Gastroesophageal sphincter (tissue), 4 donors: ENCODE data around the gene LRRC47. TPM values are rescaled to one million over a fixed set of nuclear protein-coding genes. Genes with fewer than 3 reads are reported as not detected.
A peak's percentile ranks its signal among the peaks of the same experiment; 100 is the strongest.

ENCODE experiments used
- ATAC-seq: fragments of 150-250 bp; one replicate; pipeline ENCODE4 v1.9.1; 2016; ENCODE audit warnings: mild to moderate bottlenecking, moderate library complexity
- H3K27ac ChIP-seq, 4 donors: fragments of 200-600 bp; sonication (generic) in 3 of 4; 1 replicate in 3 of 4; 2 replicates in 1 of 4; pipeline ENCODE4 v1.5.1; 2016 to 2019
- H3K27me3 ChIP-seq: fragments of 200-600 bp; sonication (generic); one replicate; pipeline ENCODE4 v1.5.1; 2019
- H3K36me3 ChIP-seq, 2 donors: fragments of 200-600 bp; sonication (generic); one replicate each; pipeline ENCODE4 v1.5.1; 2019; ENCODE audit warnings: control low read depth in 1 of 2
- H3K4me1 ChIP-seq, 3 donors: fragments of 200-600 bp; sonication (generic); 1 replicate in 2 of 3; 2 replicates in 1 of 3; pipeline ENCODE4 v1.5.1; 2016 to 2019; ENCODE audit warnings: control low read depth in 2 of 3
- H3K4me3 ChIP-seq, 2 donors: fragments of 200-600 bp; sonication (generic); one replicate each; pipeline ENCODE4 v1.5.1; 2019; ENCODE audit warnings: mild to moderate bottlenecking in 1 of 2, moderate library complexity in 1 of 2
- H3K9me3 ChIP-seq, 3 donors: fragments of 200-600 bp; sonication (generic); one replicate each; pipeline ENCODE4 v1.5.1; 2017 to 2019; ENCODE audit warnings: control low read depth in 2 of 3
- CTCF ChIP-seq, 4 experiments: fragments of 200-600 bp in 2 of 4; fragments of 450-650 bp in 2 of 4; sonication (generic) in 1 of 4; IDR thresholded peaks; one replicate each; pipeline ENCODE4 v1.5.1; 2017 to 2019; ENCODE audit warnings: antibody characterized with exemption in 4 of 4, mild to moderate bottlenecking in 2 of 4, moderate library complexity in 2 of 4
- EP300 ChIP-seq: sonication (generic); formaldehyde crosslinking; IDR thresholded peaks from one replicate; pipeline ENCODE4 v1.6.1; 2017; ENCODE audit warnings: antibody characterized with exemption, mild to moderate bottlenecking
- POLR2A ChIP-seq, 2 donors: fragments of 450-650 bp; IDR thresholded peaks; one replicate each; pipeline ENCODE4 v1.6.1; 2017; ENCODE audit warnings: antibody characterized with exemption in 2 of 2, mild to moderate bottlenecking in 2 of 2, moderate library complexity in 1 of 2
- POLR2AphosphoS5 ChIP-seq: sonication (generic); formaldehyde crosslinking; IDR thresholded peaks from one replicate; pipeline ENCODE4 v1.6.1; 2017; ENCODE audit warnings: antibody characterized with exemption
- WGBS, 2 donors: methylation state at CpG; one replicate each; pipeline ENCODE4 v1.1.5; 2018; ENCODE audit warnings: low coverage in 1 of 2; 5-methylcytosine and 5-hydroxymethylcytosine counted together
- total RNA-seq, 4 donors: library from RNA; depleted of rRNA; stranded (reverse); fragments of >200 nt; gene quantifications; one replicate each; pipeline ENCODE4 v1.1.0, GENCODE V29; 2016

Gene LRRC47
- total RNA-seq, 4 donors from 2014 or later: 36.5 to 47.9 (median 46.5) TPM

- Histone ChIP-seq H3K36me3 (peaks cover 0 to 70% of the 10 kb centered on the region in 2 donors), H3K4me1 (peaks cover 4 to 72% (median 20%) of the 10 kb centered on the region in 3 donors), H3K9me3 (no peaks in the 10 kb centered on the region), H3K27me3 (no peaks in the 10 kb centered on the region), H3K4me3 (no peak overlapping the region), H3K27ac (no peak overlapping the region)
- TF ChIP-seq CTCF (IDR thresholded peaks at IDR 0.05): no peak
- ATAC-seq: peak; percentile 23
- WGBS, 2 donors: no CpG with 5 or more reads among the region's 12 CpGs
These were observed 5.8 kb downstream of the LRRC47 start for GRCh38 chr1:3790500-3790923.

- Histone ChIP-seq H3K36me3 (peaks cover 0 to 79% of the 10 kb centered on the region in 2 donors), H3K4me1 (peaks cover 4 to 71% (median 12%) of the 10 kb centered on the region in 3 donors), H3K4me3 (no peak overlapping the region), H3K27ac (no peak overlapping the region), H3K27me3 (no peaks in the 10 kb centered on the region), H3K9me3 (no peaks in the 10 kb centered on the region)
- ATAC-seq: no peak
- WGBS, 2 donors: 75 to 81% methylated on average over 2 to 7 of the region's 34 CpGs
- TF ChIP-seq CTCF (IDR thresholded peaks at IDR 0.05) (no peak), EP300 (no peak)
These were observed 6.6 kb downstream of the LRRC47 start for GRCh38 chr1:3789421-3790300.

GRCh38 chr1:3788756-3789420 is 7.4 kb downstream of the LRRC47 start:
- 88% methylated on average over 3 of the region's 16 CpGs; no CpG with 5 or more reads in 1 of the 2 donors for WGBS, 2 donors
- peaks cover 0 to 81% of the 10 kb centered on the region in 2 donors for H3K36me3 ChIP-seq
- no peak for TF ChIP-seq CTCF (IDR thresholded peaks at IDR 0.05)
- no peak for TF ChIP-seq POLR2A (IDR thresholded peaks at IDR 0.05)
- no peak for TF ChIP-seq EP300
- TF ChIP-seq POLR2AphosphoS5: no peak
- no peaks in the 10 kb centered on the region for H3K9me3 ChIP-seq
- no peaks in the 10 kb centered on the region for H3K27me3 ChIP-seq
- H3K27ac ChIP-seq: no peak overlapping the region
- ATAC-seq: no peak
- H3K4me1 ChIP-seq: peaks cover 0 to 63% (median 4%) of the 10 kb centered on the region in 3 donors
- H3K4me3 ChIP-seq: no peak overlapping the region

- TF ChIP-seq EP300 (no peak), POLR2AphosphoS5 (no peak), CTCF (IDR thresholded peaks at IDR 0.05) (no peak), POLR2A (IDR thresholded peaks at IDR 0.05) (no peak)
- no peak overlapping the region for H3K4me3 ChIP-seq
- H3K4me1 ChIP-seq: peaks cover 0 to 54% (median 0%) of the 10 kb centered on the region in 3 donors
- no peak overlapping the region for H3K27ac ChIP-seq
- no peak for ATAC-seq
- H3K36me3 ChIP-seq: peaks cover 0 to 90% of the 10 kb centered on the region in 2 donors
- H3K27me3 ChIP-seq: no peaks in the 10 kb centered on the region
- 81 to 87% methylated on average over 6 to 13 of the region's 26 CpGs for WGBS, 2 donors
- H3K9me3 ChIP-seq: no peaks in the 10 kb centered on the region
These were observed 8.3 kb downstream of the LRRC47 start for GRCh38 chr1:3787745-3788605.
